Measurements from ENCODE around the gene MGAT1. TPM values are rescaled to one million over a fixed set of nuclear protein-coding genes. Genes with fewer than 3 reads are reported as not detected.

Gene MGAT1
- total RNA-seq, 1 experiment from 2014 or later: 72.7 TPM

DNA sequence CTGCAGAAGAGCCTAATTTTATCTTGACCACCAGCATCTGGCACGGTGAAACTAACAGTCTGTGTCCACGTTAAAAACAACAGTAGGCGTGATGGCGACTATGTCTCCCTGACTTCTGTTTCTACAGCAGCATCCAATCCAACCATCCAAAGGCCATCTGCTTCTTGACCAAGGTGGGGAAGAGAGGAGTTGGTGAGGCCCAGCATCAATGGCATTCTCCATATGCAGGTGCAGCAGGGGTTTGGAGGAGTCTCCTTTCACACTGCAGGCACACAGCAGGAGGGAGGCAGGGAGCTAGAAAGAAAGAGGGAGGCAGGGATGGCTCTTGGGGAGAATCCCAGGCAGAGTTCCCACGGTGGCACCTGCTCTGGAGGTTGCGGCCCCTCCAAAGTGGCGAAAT lies 27.0 kb downstream of the MGAT1 start:
- DNase-seq: no peak
- no peaks in the 10 kb centered on the region for H3K4me1 ChIP-seq (ENCODE audit: insufficient read depth, low read length)
- no peaks in the 10 kb centered on the region for H3K23me2 ChIP-seq (ENCODE audit: insufficient read length, low read depth, low read length, poor library complexity, severe bottlenecking)
- H3K79me2 ChIP-seq (ENCODE audit: insufficient read depth, low read length): no peaks in the 10 kb centered on the region
- Mint-ChIP-seq H3K27ac (no peak overlapping the region), H3K4me1 (peaks cover 3 to 4% of the 10 kb centered on the region in 2 experiments; a peak in 3 of 4 replicates), H3K4me3 (no peak overlapping the region), H3K36me3 (ENCODE audit: insufficient read depth in 1 of 3, low read depth in 3 of 3) (peaks cover 5 to 19% (median 14%) of the 10 kb centered on the region in 3 experiments), H3K9me3 (peaks cover 26 to 27% of the 10 kb centered on the region in 2 experiments), H3K27me3 (ENCODE audit: low read depth) (peaks cover 4% of the 10 kb centered on the region)
- no peak overlapping the region for H2BK120ac ChIP-seq (ENCODE audit: low read depth, low read length, poor library complexity, severe bottlenecking)
- H3K4ac ChIP-seq (ENCODE audit: low read depth, low read length): no peak overlapping the region
- no peak overlapping the region for H3K27ac ChIP-seq (ENCODE audit: insufficient read length, low read depth, low read length)
- no peaks in the 10 kb centered on the region for H3K79me1 ChIP-seq (ENCODE audit: insufficient read depth, low read depth, low read length, poor library complexity, severe bottlenecking)
- no peak overlapping the region for H2AFZ ChIP-seq (ENCODE audit: low read length)
- no peak overlapping the region for H3K18ac ChIP-seq (ENCODE audit: insufficient read length, low read depth, low read length)
- no peaks in the 10 kb centered on the region for H3K9me3 ChIP-seq (ENCODE audit: control insufficient read depth, low read depth, low read length)
- H4K20me1 ChIP-seq (ENCODE audit: control insufficient read depth, insufficient read depth, insufficient read length): no peaks in the 10 kb centered on the region
- no peak overlapping the region for H4K8ac ChIP-seq (replicated peaks; ENCODE audit: insufficient read length, low read depth, low read length)
- no peak overlapping the region for H2BK15ac ChIP-seq (ENCODE audit: low read depth, low read length)
- no peak overlapping the region for H2BK20ac ChIP-seq (ENCODE audit: low read depth, low read length, poor library complexity, severe bottlenecking)
- no peak overlapping the region for H3K14ac ChIP-seq (ENCODE audit: insufficient read depth, low read length)
- no peak overlapping the region for H3K23ac ChIP-seq (ENCODE audit: insufficient read length, low read depth, low read length)
- no peaks in the 10 kb centered on the region for H3K27me3 ChIP-seq (ENCODE audit: insufficient read depth, low read length)
- no peak overlapping the region for H4K91ac ChIP-seq (ENCODE audit: insufficient read length, low read depth, low read length)
- no peak overlapping the region for H3K4me2 ChIP-seq (ENCODE audit: insufficient read depth, insufficient read length, low read length)
- no CpG with 5 or more reads among the region's 7 CpGs for whole genome bisulfite sequencing (ENCODE audit: extremely low coverage, insufficient read length, low lambda C conversion rate)
- H3K56ac ChIP-seq (ENCODE audit: insufficient read length, low read depth, low read length): no peak overlapping the region
- H2AK5ac ChIP-seq (ENCODE audit: insufficient read length, low read length): no peak overlapping the region
- H3T11ph ChIP-seq (ENCODE audit: low read length): no peak overlapping the region
- H2BK5ac ChIP-seq (ENCODE audit: insufficient read length, low read length): no peak overlapping the region
- no peak overlapping the region for H4K5ac ChIP-seq (ENCODE audit: insufficient read length, low read depth, low read length)
- TF ChIP-seq, protein P1, sequence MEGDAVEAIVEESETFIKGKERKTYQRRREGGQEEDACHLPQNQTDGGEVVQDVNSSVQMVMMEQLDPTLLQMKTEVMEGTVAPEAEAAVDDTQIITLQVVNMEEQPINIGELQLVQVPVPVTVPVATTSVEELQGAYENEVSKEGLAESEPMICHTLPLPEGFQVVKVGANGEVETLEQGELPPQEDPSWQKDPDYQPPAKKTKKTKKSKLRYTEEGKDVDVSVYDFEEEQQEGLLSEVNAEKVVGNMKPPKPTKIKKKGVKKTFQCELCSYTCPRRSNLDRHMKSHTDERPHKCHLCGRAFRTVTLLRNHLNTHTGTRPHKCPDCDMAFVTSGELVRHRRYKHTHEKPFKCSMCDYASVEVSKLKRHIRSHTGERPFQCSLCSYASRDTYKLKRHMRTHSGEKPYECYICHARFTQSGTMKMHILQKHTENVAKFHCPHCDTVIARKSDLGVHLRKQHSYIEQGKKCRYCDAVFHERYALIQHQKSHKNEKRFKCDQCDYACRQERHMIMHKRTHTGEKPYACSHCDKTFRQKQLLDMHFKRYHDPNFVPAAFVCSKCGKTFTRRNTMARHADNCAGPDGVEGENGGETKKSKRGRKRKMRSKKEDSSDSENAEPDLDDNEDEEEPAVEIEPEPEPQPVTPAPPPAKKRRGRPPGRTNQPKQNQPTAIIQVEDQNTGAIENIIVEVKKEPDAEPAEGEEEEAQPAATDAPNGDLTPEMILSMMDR (conservative IDR thresholded peaks at IDR 0.05): no peak
- H2BK12ac ChIP-seq (ENCODE audit: insufficient read length, low read depth, low read length): no peak overlapping the region
- H3K9ac ChIP-seq (ENCODE audit: extremely low read depth, insufficient read length, low read length): no peak overlapping the region
